Neuronal stem cell (in vitro differentiated cells): Measurements from ENCODE around the gene CFLAR.

ENCODE experiments used
- DNase-seq: peaks from one replicate; pipeline ENCODE4 v3.0.0-alpha.2; 2013; ENCODE audit warnings: low spot score
- H2AFZ ChIP-seq: one replicate; pipeline ENCODE4 v1.6.1; 2013; ENCODE audit warnings: mild to moderate bottlenecking, low read length, inconsistent platforms
- H2AK5ac ChIP-seq: 2 replicates; pipeline ENCODE4 v1.6.1; 2013; ENCODE audit warnings: low read depth, mild to moderate bottlenecking, inconsistent platforms, low read length, moderate library complexity, mixed read lengths
- H2BK120ac ChIP-seq: 2 replicates; pipeline ENCODE4 v1.6.1; 2013; ENCODE audit warnings: low read depth, mild to moderate bottlenecking, inconsistent platforms, low read length, moderate library complexity, mixed read lengths
- H2BK12ac ChIP-seq: one replicate; pipeline ENCODE4 v1.6.1; 2013; ENCODE audit warnings: low read length, inconsistent platforms
- H2BK15ac ChIP-seq: 2 replicates; pipeline ENCODE4 v1.6.1; 2013; ENCODE audit warnings: mild to moderate bottlenecking, low read length, inconsistent platforms, mixed read lengths
- H2BK5ac ChIP-seq: one replicate; pipeline ENCODE4 v1.6.1; 2013; ENCODE audit warnings: inconsistent platforms, mild to moderate bottlenecking, low read length, moderate library complexity
- H3K14ac ChIP-seq: one replicate; pipeline ENCODE4 v1.6.1; 2013; ENCODE audit warnings: low read length, inconsistent platforms
- H3K18ac ChIP-seq: 2 replicates; pipeline ENCODE4 v1.6.1; 2013; ENCODE audit warnings: low read length, inconsistent platforms
- H3K23ac ChIP-seq: 2 replicates; pipeline ENCODE4 v1.6.1; 2013; ENCODE audit warnings: low read depth, mild to moderate bottlenecking, mixed read lengths, low read length, inconsistent platforms; ENCODE audit not compliant: poor library complexity
- H3K27ac ChIP-seq: replicated peaks from 3 replicates; pipeline ENCODE4 v1.5.1; 2013; ENCODE audit warnings: low read length, inconsistent platforms
- H3K27me3 ChIP-seq, 3 experiments: 2 replicates each; pipeline ENCODE4 v1.6.1; 2013; ENCODE audit warnings: low read length in 3 of 3, mild to moderate bottlenecking in 2 of 3, inconsistent platforms in 1 of 3, low read depth in 1 of 3, mixed read lengths in 1 of 3, moderate library complexity in 1 of 3; ENCODE audit not compliant: control insufficient read depth in 3 of 3, insufficient read depth in 3 of 3
- H3K36me3 ChIP-seq, 2 donors: replicated peaks in 1 of 2; 2 replicates each; pipeline ENCODE4 v1.6.1; 2013; ENCODE audit warnings: low read length in 2 of 2; ENCODE audit not compliant: control insufficient read depth in 2 of 2, insufficient read depth in 2 of 2
- H3K4ac ChIP-seq: 2 replicates; pipeline ENCODE4 v1.6.1; 2013; ENCODE audit warnings: inconsistent platforms, mild to moderate bottlenecking, low read length, moderate library complexity
- H3K4me1 ChIP-seq, 2 donors: 1 replicate in 1 of 2; 2 replicates in 1 of 2; pipeline ENCODE4 v1.6.1; 2013; ENCODE audit warnings: low read length in 2 of 2, low read depth in 1 of 2; ENCODE audit not compliant: control insufficient read depth in 2 of 2, insufficient read depth in 1 of 2
- H3K4me2 ChIP-seq: one replicate; pipeline ENCODE4 v1.6.1; 2013; ENCODE audit warnings: mild to moderate bottlenecking, low read length, inconsistent platforms; ENCODE audit not compliant: insufficient read depth, poor library complexity, severe bottlenecking
- H3K4me3 ChIP-seq, 2 donors: 2 replicates each; pipeline ENCODE4 v1.5.1; 2013; ENCODE audit warnings: low read length in 2 of 2, mild to moderate bottlenecking in 2 of 2, inconsistent platforms in 1 of 2, moderate library complexity in 1 of 2
- H3K79me1 ChIP-seq: one replicate; pipeline ENCODE4 v1.6.1; 2013; ENCODE audit warnings: low read depth, mild to moderate bottlenecking, inconsistent platforms, low read length, moderate library complexity
- H3K9ac ChIP-seq: one replicate; pipeline ENCODE4 v1.6.1; 2013; ENCODE audit warnings: mild to moderate bottlenecking, low read depth, low read length, inconsistent platforms; ENCODE audit not compliant: poor library complexity
- H3K9me3 ChIP-seq, 2 donors: replicated peaks in 1 of 2; 2 replicates each; pipeline versions ENCODE3 to v1.6.1; 2013; ENCODE audit warnings: low read length in 2 of 2, mild to moderate bottlenecking in 2 of 2, inconsistent platforms in 1 of 2, low read depth in 1 of 2, mixed read lengths in 1 of 2, moderate library complexity in 1 of 2; ENCODE audit not compliant: control insufficient read depth in 2 of 2, insufficient read depth in 1 of 2
- H4K8ac ChIP-seq: one replicate; pipeline ENCODE4 v1.6.1; 2013; ENCODE audit warnings: low read depth, mild to moderate bottlenecking, inconsistent platforms, low read length, moderate library complexity
- H4K91ac ChIP-seq: one replicate; pipeline ENCODE4 v1.6.1; 2013; ENCODE audit warnings: low read length, low read depth, mild to moderate bottlenecking, inconsistent platforms; ENCODE audit not compliant: poor library complexity
- WGBS, 2 donors: extraction: QIAGEN DNeasy Blood & Tissue Kit; methylation state at CpG; one replicate each; pipeline ENCODE4 v1.1.7; 2013; ENCODE audit warnings: missing lambda C conversion rate in 2 of 2, mixed read lengths in 1 of 2; ENCODE audit not compliant: insufficient read length in 2 of 2, insufficient replicate concordance in 1 of 2; ENCODE audit errors: extremely low coverage in 2 of 2; 5-methylcytosine and 5-hydroxymethylcytosine counted together

Gene CFLAR

DNA sequence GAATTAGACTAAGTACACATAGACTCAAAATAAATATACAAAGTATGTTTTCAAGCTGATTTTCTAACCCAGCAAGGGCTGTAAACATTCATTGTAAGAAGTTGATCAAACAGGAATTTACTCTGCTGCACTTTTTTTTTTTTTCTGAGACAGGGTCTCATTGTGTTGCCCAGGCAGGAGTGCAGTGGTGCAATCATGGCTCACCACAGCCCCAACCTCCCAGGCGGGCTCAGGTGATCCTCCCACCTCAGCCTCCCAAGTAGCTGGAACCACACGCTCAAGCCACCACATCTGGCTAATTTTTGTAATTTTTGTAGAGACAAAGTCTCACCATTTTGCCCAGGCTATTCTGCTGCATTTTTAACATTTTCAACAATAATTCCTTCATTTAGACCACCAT lies 8.3 kb upstream of the CFLAR start:
- DNase-seq = no peak
- Histone ChIP-seq H3K27me3 (no peaks in the 10 kb centered on the region), H3K9ac (no peak overlapping the region), H2BK120ac (no peak overlapping the region), H3K36me3 (no peaks in the 10 kb centered on the region), H3K4ac (no peak overlapping the region), H3K27ac (no peak overlapping the region), H2BK5ac (no peak overlapping the region), H4K91ac (no peak overlapping the region), H3K23ac (no peak overlapping the region), H4K8ac (no peak overlapping the region), H3K9me3 (no peaks in the 10 kb centered on the region), H3K18ac (no peak overlapping the region), H2BK12ac (no peak overlapping the region), H2AFZ (no peak overlapping the region), H3K4me3 (no peak overlapping the region), H3K4me2 (no peak overlapping the region), H3K4me1 (no peaks in the 10 kb centered on the region), H2BK15ac (no peak overlapping the region), H3K79me1 (no peaks in the 10 kb centered on the region), H2AK5ac (no peak overlapping the region), H3K14ac (no peak overlapping the region)
- WGBS, 2 donors = no CpG with 5 or more reads among the region's 2 CpGs

DNA sequence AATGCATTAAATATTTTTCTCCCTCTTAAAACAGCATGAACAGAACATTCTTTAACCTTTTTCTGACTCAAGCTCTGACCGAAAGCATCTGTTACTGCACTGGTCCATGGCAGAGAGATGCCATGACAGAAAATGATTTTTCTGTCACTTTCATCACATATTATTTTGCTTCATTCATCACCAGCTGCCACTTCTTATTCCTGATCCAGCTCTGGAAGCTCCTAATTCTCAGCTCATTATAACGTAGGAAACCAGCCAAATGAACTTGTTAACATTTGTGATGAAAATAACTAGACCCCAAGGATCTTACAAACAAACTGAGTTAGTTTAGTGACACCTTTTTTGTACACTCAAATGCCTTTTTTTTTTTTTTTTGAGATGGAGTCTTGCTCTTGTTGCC lies 7.6 kb upstream of the CFLAR start:
- Histone ChIP-seq H2BK5ac (no peak overlapping the region), H3K27ac (no peak overlapping the region), H2AFZ (no peak overlapping the region), H3K4me2 (no peak overlapping the region), H4K91ac (no peak overlapping the region), H3K9me3 (no peaks in the 10 kb centered on the region), H3K4me1 (no peaks in the 10 kb centered on the region), H3K36me3 (no peaks in the 10 kb centered on the region), H3K14ac (no peak overlapping the region), H3K4ac (no peak overlapping the region), H3K9ac (no peak overlapping the region), H2BK15ac (no peak overlapping the region), H2BK12ac (no peak overlapping the region), H3K27me3 (no peaks in the 10 kb centered on the region), H3K79me1 (no peaks in the 10 kb centered on the region), H3K23ac (no peak overlapping the region), H4K8ac (no peak overlapping the region), H3K18ac (no peak overlapping the region), H2BK120ac (no peak overlapping the region), H2AK5ac (no peak overlapping the region), H3K4me3 (no peak overlapping the region)
- WGBS, 2 donors = no CpG with 5 or more reads among the region's 2 CpGs
- DNase-seq = no peak

DNA sequence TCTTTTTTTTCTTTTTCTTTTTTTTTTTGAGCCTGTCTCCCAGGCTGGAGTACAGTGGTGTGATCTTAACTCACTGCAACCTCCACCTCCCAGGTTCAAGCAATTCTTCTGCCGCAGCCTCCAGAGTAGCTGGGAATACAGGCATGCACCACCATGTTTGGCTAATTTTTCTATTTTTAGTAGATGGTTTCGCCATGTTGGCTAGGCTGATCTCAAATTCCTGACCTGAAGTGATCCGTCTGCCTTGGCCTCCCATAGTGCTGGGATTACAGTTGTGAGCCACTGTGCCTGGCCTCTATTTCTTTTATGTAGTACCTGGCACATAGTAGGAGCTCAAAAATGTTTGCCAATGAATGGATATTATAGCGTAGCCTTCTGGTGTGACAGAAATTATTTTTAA lies 6.8 kb upstream of the CFLAR start:
- Histone ChIP-seq H2BK120ac (no peak overlapping the region), H2AK5ac (no peak overlapping the region), H3K36me3 (no peaks in the 10 kb centered on the region), H3K79me1 (no peaks in the 10 kb centered on the region), H2BK15ac (no peak overlapping the region), H3K4me2 (no peak overlapping the region), H3K9ac (no peak overlapping the region), H3K27ac (no peak overlapping the region), H3K9me3 (no peaks in the 10 kb centered on the region), H3K4me1 (no peaks in the 10 kb centered on the region), H3K4ac (no peak overlapping the region), H4K91ac (no peak overlapping the region), H3K23ac (no peak overlapping the region), H3K27me3 (no peaks in the 10 kb centered on the region), H3K4me3 (no peak overlapping the region), H3K14ac (no peak overlapping the region), H4K8ac (no peak overlapping the region), H2AFZ (no peak overlapping the region), H3K18ac (no peak overlapping the region), H2BK12ac (no peak overlapping the region), H2BK5ac (no peak overlapping the region)
- DNase-seq = no peak
- WGBS, 2 donors = no CpG with 5 or more reads among the region's 4 CpGs

DNA sequence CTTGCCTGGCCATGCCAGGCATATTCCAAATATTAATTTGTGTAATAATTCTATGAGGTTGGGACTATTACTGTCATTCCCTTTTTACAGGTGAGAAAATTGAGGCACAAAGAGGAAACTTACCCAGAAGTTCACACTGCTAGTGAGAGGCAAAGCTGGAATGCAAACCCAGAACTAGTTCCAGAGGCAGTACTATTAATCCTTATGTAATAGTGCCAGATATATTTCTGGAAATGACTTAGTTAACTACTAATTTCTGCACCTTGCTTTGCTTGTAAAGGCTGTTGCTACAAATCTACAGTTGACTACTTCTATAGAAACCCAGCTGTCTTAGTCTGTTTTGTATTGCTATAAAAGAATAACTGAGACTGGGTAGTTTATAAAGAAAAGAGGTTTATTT lies 5.3 kb upstream of the CFLAR start:
- H3K27me3 ChIP-seq = no peaks in the 10 kb centered on the region
- no peak overlapping the region for H3K27ac ChIP-seq
- H3K18ac ChIP-seq = no peak overlapping the region
- H2AFZ ChIP-seq = no peak overlapping the region
- no peaks in the 10 kb centered on the region for H3K4me1 ChIP-seq
- H3K9ac ChIP-seq = no peak overlapping the region
- H2BK12ac ChIP-seq = no peak overlapping the region
- no peak overlapping the region for H2BK5ac ChIP-seq
- no peak overlapping the region for H4K91ac ChIP-seq
- H3K4me3 ChIP-seq = no peak overlapping the region
- H3K4ac ChIP-seq = no peak overlapping the region
- no peak overlapping the region for H2AK5ac ChIP-seq
- DNase-seq = no peak
- H3K9me3 ChIP-seq = peaks cover 0 to 2% of the 10 kb centered on the region in 2 donors
- no peak overlapping the region for H2BK15ac ChIP-seq
- no peak overlapping the region for H3K4me2 ChIP-seq
- no peak overlapping the region for H3K23ac ChIP-seq
- H4K8ac ChIP-seq = no peak overlapping the region
- H3K79me1 ChIP-seq = no peaks in the 10 kb centered on the region
- no peaks in the 10 kb centered on the region for H3K36me3 ChIP-seq
- H2BK120ac ChIP-seq = no peak overlapping the region
- no peak overlapping the region for H3K14ac ChIP-seq
